Measurements from ENCODE around the gene NKAIN1. TPM values are rescaled to one million over a fixed set of nuclear protein-coding genes. Genes with fewer than 3 reads are reported as not detected.
"Not testable (repeated sequence)": the region's sequence is repeated elsewhere in the genome, so short reads cannot be mapped to it uniquely, and the experiment has no call there.

Gene NKAIN1
- total RNA-seq, 1 donor from 2014 or later = not detected

GRCh38 chr1:31264790-31265386, 25.2 kb upstream of the NKAIN1 start:
- no peak for DNase-seq (ENCODE audit: low read depth)
- Histone ChIP-seq H3K27me3 (ENCODE audit: control insufficient read depth, insufficient read depth, low read length) (no peaks in the 10 kb centered on the region), H3K4me3 (ENCODE audit: low read depth, low read length) (no peak overlapping the region), H3K36me3 (ENCODE audit: control insufficient read depth, insufficient read depth, low read length) (peaks cover 16% of the 10 kb centered on the region)
- FAIRE-seq = no peak
- TF ChIP-seq CTCF (IDR thresholded peaks at IDR 0.05; ENCODE audit: insufficient read depth, low read length, severe bottlenecking) = no peak

GRCh38 chr1:31263408-31263807, 23.7 kb upstream of the NKAIN1 start:
- TF ChIP-seq CTCF (IDR thresholded peaks at IDR 0.05; ENCODE audit: insufficient read depth, low read length, severe bottlenecking) = no peak
- no peaks in the 10 kb centered on the region for H3K27me3 ChIP-seq (ENCODE audit: control insufficient read depth, insufficient read depth, low read length)
- H3K4me3 ChIP-seq (ENCODE audit: low read depth, low read length) = no peak overlapping the region
- H3K36me3 ChIP-seq (ENCODE audit: control insufficient read depth, insufficient read depth, low read length) = peaks cover 11% of the 10 kb centered on the region
- DNase-seq (ENCODE audit: low read depth) (no peak), FAIRE-seq (no peak)

GRCh38 chr1:31262393-31262792, 22.7 kb upstream of the NKAIN1 start:
- not testable (repeated sequence) for FAIRE-seq; DNase-seq (ENCODE audit: low read depth); H3K4me3 ChIP-seq (ENCODE audit: low read depth, low read length); H3K27me3 ChIP-seq (ENCODE audit: control insufficient read depth, insufficient read depth, low read length)
- H3K36me3 ChIP-seq (ENCODE audit: control insufficient read depth, insufficient read depth, low read length) = peaks cover 11% of the 10 kb centered on the region

- H3K4me3 ChIP-seq (ENCODE audit: low read depth, low read length) = no peak overlapping the region
- H3K36me3 ChIP-seq (ENCODE audit: control insufficient read depth, insufficient read depth, low read length) = peaks cover 9% of the 10 kb centered on the region
Measured at GRCh38 chr1:31261916-31262315, 22.2 kb upstream of the NKAIN1 start.

GRCh38 chr1:31259746-31260145, 20.1 kb upstream of the NKAIN1 start:
- FAIRE-seq = no peak
- peaks cover 6% of the 10 kb centered on the region for H3K36me3 ChIP-seq (ENCODE audit: control insufficient read depth, insufficient read depth, low read length)
- H3K4me3 ChIP-seq (ENCODE audit: low read depth, low read length) = no peak overlapping the region
- TF ChIP-seq CTCF (IDR thresholded peaks at IDR 0.05; ENCODE audit: insufficient read depth, low read length, severe bottlenecking) = no peak
- no peak for DNase-seq (ENCODE audit: low read depth)
- H3K27me3 ChIP-seq (ENCODE audit: control insufficient read depth, insufficient read depth, low read length) = no peaks in the 10 kb centered on the region

More at GRCh38 chr1:31261916-31262315, 22.2 kb upstream of the NKAIN1 start:
- no peaks in the 10 kb centered on the region for H3K27me3 ChIP-seq (ENCODE audit: control insufficient read depth, insufficient read depth, low read length)
- FAIRE-seq (no peak), DNase-seq (ENCODE audit: low read depth) (no peak)
- TF ChIP-seq CTCF (IDR thresholded peaks at IDR 0.05; ENCODE audit: insufficient read depth, low read length, severe bottlenecking) = no peak

- no peak for TF ChIP-seq CTCF (IDR thresholded peaks at IDR 0.05; ENCODE audit: insufficient read depth, low read length, severe bottlenecking)
- no peak for DNase-seq (ENCODE audit: low read depth)
- H3K4me3 ChIP-seq (ENCODE audit: low read depth, low read length) = no peak overlapping the region
- FAIRE-seq = no peak
- H3K36me3 ChIP-seq (ENCODE audit: control insufficient read depth, insufficient read depth, low read length) = peaks cover 5% of the 10 kb centered on the region
- no peaks in the 10 kb centered on the region for H3K27me3 ChIP-seq (ENCODE audit: control insufficient read depth, insufficient read depth, low read length)
Measured at GRCh38 chr1:31258581-31258980, 18.9 kb upstream of the NKAIN1 start.

Measured in bronchial epithelial cell (primary cell).